PFSK-1 (cell line): ENCODE data around the gene OR51I1.

Experiments used
- FOXP2 ChIP-seq: optimal IDR thresholded peaks from 2 replicates; pipeline ENCODE3; 2011; ENCODE audit warnings: borderline replicate concordance, control low read depth, inconsistent platforms; ENCODE audit not compliant: insufficient read depth; ENCODE audit errors: extremely low read length, extremely low read depth
- POLR2AphosphoS5 ChIP-seq: IDR thresholded peaks from 2 replicates; pipeline ENCODE4 v1.6.1; 2012; ENCODE audit warnings: low read depth, mild to moderate bottlenecking, control low read depth, low read length, moderate library complexity
- SIN3A ChIP-seq: IDR thresholded peaks from 2 replicates; pipeline ENCODE4 v1.6.1; 2012; ENCODE audit warnings: mild to moderate bottlenecking, low read length, moderate library complexity, borderline replicate concordance; ENCODE audit not compliant: insufficient read depth
- TAF1 ChIP-seq: IDR thresholded peaks from 2 replicates; pipeline ENCODE4 v1.6.1; 2012; ENCODE audit warnings: low read length, control low read depth, borderline replicate concordance; ENCODE audit not compliant: insufficient read depth
- TF ChIP-seq, protein P1 (sequence below), 2 experiments: IDR thresholded peaks; 2 replicates each; pipeline versions ENCODE4 v1.6.1 to v1.8.0; 2011 to 2012; ENCODE audit warnings: low read depth in 2 of 2, low read length in 2 of 2, control low read depth in 1 of 2, inconsistent platforms in 1 of 2, mild to moderate bottlenecking in 1 of 2, moderate library complexity in 1 of 2; ENCODE audit not compliant: insufficient read depth in 1 of 2

OR51I1 gene

GRCh38 chr11:5486421-5486820 lies 45.1 kb upstream of the OR51I1 start:
- TF ChIP-seq SIN3A, result no peak

DNA sequence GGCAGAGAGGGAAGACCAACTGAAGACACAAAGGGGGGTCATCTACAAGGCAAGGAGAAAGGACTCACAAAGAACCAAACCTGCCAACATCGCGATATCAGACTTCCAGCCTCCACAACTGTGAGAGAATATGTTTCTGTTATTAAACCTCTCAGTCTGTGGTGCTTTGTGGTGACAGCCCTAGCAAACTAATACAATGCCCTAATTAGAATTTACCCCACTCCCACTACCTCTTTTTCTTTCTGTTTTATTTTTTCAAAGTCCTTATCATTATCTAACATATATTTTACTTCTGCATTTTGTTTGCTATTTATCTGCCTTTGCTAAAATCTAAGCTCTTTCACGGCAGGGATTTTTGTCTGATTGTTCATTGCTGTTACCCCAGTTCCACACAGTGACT lies 44.7 kb upstream of the OR51I1 start:
- TF ChIP-seq SIN3A, result no peak
- TF ChIP-seq, protein P1, sequence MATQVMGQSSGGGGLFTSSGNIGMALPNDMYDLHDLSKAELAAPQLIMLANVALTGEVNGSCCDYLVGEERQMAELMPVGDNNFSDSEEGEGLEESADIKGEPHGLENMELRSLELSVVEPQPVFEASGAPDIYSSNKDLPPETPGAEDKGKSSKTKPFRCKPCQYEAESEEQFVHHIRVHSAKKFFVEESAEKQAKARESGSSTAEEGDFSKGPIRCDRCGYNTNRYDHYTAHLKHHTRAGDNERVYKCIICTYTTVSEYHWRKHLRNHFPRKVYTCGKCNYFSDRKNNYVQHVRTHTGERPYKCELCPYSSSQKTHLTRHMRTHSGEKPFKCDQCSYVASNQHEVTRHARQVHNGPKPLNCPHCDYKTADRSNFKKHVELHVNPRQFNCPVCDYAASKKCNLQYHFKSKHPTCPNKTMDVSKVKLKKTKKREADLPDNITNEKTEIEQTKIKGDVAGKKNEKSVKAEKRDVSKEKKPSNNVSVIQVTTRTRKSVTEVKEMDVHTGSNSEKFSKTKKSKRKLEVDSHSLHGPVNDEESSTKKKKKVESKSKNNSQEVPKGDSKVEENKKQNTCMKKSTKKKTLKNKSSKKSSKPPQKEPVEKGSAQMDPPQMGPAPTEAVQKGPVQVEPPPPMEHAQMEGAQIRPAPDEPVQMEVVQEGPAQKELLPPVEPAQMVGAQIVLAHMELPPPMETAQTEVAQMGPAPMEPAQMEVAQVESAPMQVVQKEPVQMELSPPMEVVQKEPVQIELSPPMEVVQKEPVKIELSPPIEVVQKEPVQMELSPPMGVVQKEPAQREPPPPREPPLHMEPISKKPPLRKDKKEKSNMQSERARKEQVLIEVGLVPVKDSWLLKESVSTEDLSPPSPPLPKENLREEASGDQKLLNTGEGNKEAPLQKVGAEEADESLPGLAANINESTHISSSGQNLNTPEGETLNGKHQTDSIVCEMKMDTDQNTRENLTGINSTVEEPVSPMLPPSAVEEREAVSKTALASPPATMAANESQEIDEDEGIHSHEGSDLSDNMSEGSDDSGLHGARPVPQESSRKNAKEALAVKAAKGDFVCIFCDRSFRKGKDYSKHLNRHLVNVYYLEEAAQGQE (IDR thresholded peaks at IDR 0.05; ENCODE audit: insufficient read depth in 1 of 2, low read depth in 2 of 2, low read length in 2 of 2), result no peak
- no peak for TF ChIP-seq FOXP2
- no peak for TF ChIP-seq POLR2AphosphoS5
- TF ChIP-seq TAF1, result no peak

DNA sequence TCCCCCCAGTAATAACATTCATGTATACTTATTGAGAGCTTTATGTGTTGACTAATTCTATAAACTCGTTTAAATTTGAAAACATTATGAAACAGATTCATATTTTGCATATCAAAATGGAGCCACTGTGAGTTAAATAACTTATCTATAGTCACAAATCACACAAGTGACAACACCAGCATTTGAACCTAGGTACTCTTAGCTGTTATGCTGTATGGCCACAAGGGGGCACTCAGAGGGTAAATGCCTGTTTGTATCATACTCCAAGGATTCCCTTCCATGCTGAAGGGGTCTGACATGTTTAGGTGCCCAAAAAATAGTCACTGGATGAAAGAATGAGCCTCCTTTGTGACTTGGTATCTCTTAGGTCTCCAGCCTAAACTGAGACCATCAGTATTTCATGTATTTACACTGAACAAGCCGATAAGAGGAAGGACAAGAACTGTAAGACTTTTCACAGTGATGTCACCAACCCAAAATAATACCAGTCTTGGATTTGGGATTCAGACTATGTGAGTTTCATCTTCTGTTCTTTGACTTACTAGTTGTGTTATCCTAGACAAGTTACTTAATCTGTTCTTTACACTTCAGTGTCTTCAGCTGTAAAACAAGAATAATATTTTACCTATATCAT lies 35.0 kb upstream of the OR51I1 start:
- TF ChIP-seq, protein P1 (IDR thresholded peaks at IDR 0.05; ENCODE audit: insufficient read depth in 1 of 2, low read depth in 2 of 2, low read length in 2 of 2), result no peak

- TF ChIP-seq TAF1 (no peak), FOXP2 (no peak), POLR2AphosphoS5 (no peak), SIN3A (no peak)
- TF ChIP-seq, protein P1 (IDR thresholded peaks at IDR 0.05; ENCODE audit: insufficient read depth in 1 of 2, low read depth in 2 of 2, low read length in 2 of 2), result no peak
Measured at GRCh38 chr11:5473921-5474320, 32.6 kb upstream of the OR51I1 start.

GRCh38 chr11:5467527-5467926 lies 26.2 kb upstream of the OR51I1 start:
- no peak for TF ChIP-seq TAF1

- no peak for TF ChIP-seq TAF1
- no peak for TF ChIP-seq FOXP2
- TF ChIP-seq, protein P1 (IDR thresholded peaks at IDR 0.05; ENCODE audit: insufficient read depth in 1 of 2, low read depth in 2 of 2, low read length in 2 of 2), result no peak
- no peak for TF ChIP-seq SIN3A
- no peak for TF ChIP-seq POLR2AphosphoS5
Measured at GRCh38 chr11:5460983-5461621, 19.8 kb upstream of the OR51I1 start.
